Calu3 (cell line): ENCODE measurements around the gene CCDC191. TPM values are rescaled to one million over a fixed set of nuclear protein-coding genes. Genes with fewer than 3 reads are reported as not detected.
A peak's percentile ranks its signal among the peaks of the same experiment; 100 is the strongest.

ENCODE experiments used
- BruUV-seq: library from RNA; stranded (reverse); fragments of 400-500 nt; replicated peaks from 2 replicates; lab custom pipeline; 2021; lab: Mats Ljungman, UMichigan
- CTCF ChIA-PET: fragments of 300-600 bp; sonication (Branson Sonifier 250); formaldehyde crosslinking; loops from one replicate; lab custom pipeline; 2022; ENCODE audit warnings: antibody characterized with exemption; lab: Charles Lee
- DNase-seq: peaks from one replicate; pipeline ENCODE4 v3.0.0; 2022
- H3K27ac Mint-ChIP-seq: one replicate; pipeline ENCODE4 v1.8.0; 2022; ENCODE audit warnings: mixed read lengths; ENCODE audit not compliant: unreplicated experiment
- H3K27me3 Mint-ChIP-seq: one replicate; pipeline ENCODE4 v1.8.0; 2022; ENCODE audit warnings: mixed read lengths; ENCODE audit not compliant: unreplicated experiment
- H3K36me3 Mint-ChIP-seq: one replicate; pipeline ENCODE4 v1.8.0; 2022; ENCODE audit warnings: mild to moderate bottlenecking, moderate library complexity, mixed read lengths; ENCODE audit not compliant: insufficient read depth, unreplicated experiment
- H3K4me1 Mint-ChIP-seq: one replicate; pipeline ENCODE4 v1.8.0; 2022; ENCODE audit warnings: mild to moderate bottlenecking, low read depth, mixed read lengths; ENCODE audit not compliant: unreplicated experiment
- H3K4me3 Mint-ChIP-seq: one replicate; pipeline ENCODE4 v1.8.0; 2022; ENCODE audit warnings: mild to moderate bottlenecking, low read depth, moderate library complexity, mixed read lengths; ENCODE audit not compliant: unreplicated experiment
- H3K9me3 Mint-ChIP-seq: one replicate; pipeline ENCODE4 v1.8.0; 2022; ENCODE audit warnings: low read depth, mixed read lengths; ENCODE audit not compliant: unreplicated experiment
- CTCF ChIP-seq: fragments of 200-600 bp; IDR thresholded peaks from one replicate; pipeline ENCODE4 v1.8.0; 2022; ENCODE audit warnings: antibody characterized with exemption; ENCODE audit not compliant: unreplicated experiment
- intact Hi-C: fragments of 100-400 bp; cut with micrococcal nuclease; formaldehyde crosslinking; loops from one replicate; pipeline ENCODE4 v1.10.0; 2022; ENCODE audit not compliant: unreplicated experiment
- total RNA-seq: library from RNA; stranded (reverse); gene quantifications from 2 replicates; pipeline ENCODE4 v1.2.3, GENCODE V29; 2022

The CCDC191 gene
- total RNA-seq, 1 experiment from 2014 or later, result 6.5 TPM

- no peaks in the 10 kb centered on the region for H3K27me3 Mint-ChIP-seq
- no peaks in the 10 kb centered on the region for H3K4me1 Mint-ChIP-seq
- no peak for DNase-seq
- no peaks in the 10 kb centered on the region for H3K36me3 Mint-ChIP-seq
- BruUV-seq, result no TSS peak
- peaks cover 6% of the 10 kb centered on the region for H3K9me3 Mint-ChIP-seq
- intact Hi-C loops, result no loop called here
- H3K27ac Mint-ChIP-seq, result no peak overlapping the region
- no peak overlapping the region for H3K4me3 Mint-ChIP-seq
- CTCF ChIA-PET, result no interaction called here
- TF ChIP-seq CTCF, result no peak
These were observed 78.5 kb downstream of the CCDC191 start for GRCh38 chr3:113977822-113978221.

- no peak overlapping the region for H3K4me3 Mint-ChIP-seq
- H3K27me3 Mint-ChIP-seq, result no peaks in the 10 kb centered on the region
- CTCF ChIA-PET, result no interaction called here
- H3K36me3 Mint-ChIP-seq, result no peaks in the 10 kb centered on the region
- intact Hi-C loops, result no loop called here
- H3K9me3 Mint-ChIP-seq, result peaks cover 7% of the 10 kb centered on the region
- no peak overlapping the region for H3K27ac Mint-ChIP-seq
- no TSS peak for BruUV-seq
- no peak for DNase-seq
- H3K4me1 Mint-ChIP-seq, result no peaks in the 10 kb centered on the region
- TF ChIP-seq CTCF, result no peak
These were observed 87.3 kb downstream of the CCDC191 start for GRCh38 chr3:113968986-113969385.

GRCh38 chr3:113966172-113966571, 90.2 kb downstream of the CCDC191 start:
- Mint-ChIP-seq H3K27ac (no peak overlapping the region), H3K9me3 (no peaks in the 10 kb centered on the region), H3K4me1 (no peaks in the 10 kb centered on the region), H3K27me3 (no peaks in the 10 kb centered on the region), H3K36me3 (no peaks in the 10 kb centered on the region), H3K4me3 (no peak overlapping the region)
- intact Hi-C loops, result no loop called here
- peak; percentile 4 for DNase-seq
- no TSS peak for BruUV-seq
- CTCF ChIA-PET, result no interaction called here
- TF ChIP-seq CTCF, result no peak

- H3K36me3 Mint-ChIP-seq, result no peaks in the 10 kb centered on the region
- no peak overlapping the region for H3K4me3 Mint-ChIP-seq
- DNase-seq, result no peak
- no TSS peak for BruUV-seq
- H3K9me3 Mint-ChIP-seq, result no peaks in the 10 kb centered on the region
- no peak for TF ChIP-seq CTCF
- H3K27me3 Mint-ChIP-seq, result no peaks in the 10 kb centered on the region
- H3K27ac Mint-ChIP-seq, result no peak overlapping the region
- CTCF ChIA-PET, result no interaction called here
- H3K4me1 Mint-ChIP-seq, result no peaks in the 10 kb centered on the region
- intact Hi-C loops, result no loop called here
These were observed 92.4 kb downstream of the CCDC191 start for GRCh38 chr3:113963879-113964278.
